DMS153 (cell line): Measurements from ENCODE around the gene GABRG3.

Experiments used
- DNase-seq: peaks from one replicate; lab custom pipeline; 2025; lab: John Stamatoyannopoulos, UW

The GABRG3 gene

DNA sequence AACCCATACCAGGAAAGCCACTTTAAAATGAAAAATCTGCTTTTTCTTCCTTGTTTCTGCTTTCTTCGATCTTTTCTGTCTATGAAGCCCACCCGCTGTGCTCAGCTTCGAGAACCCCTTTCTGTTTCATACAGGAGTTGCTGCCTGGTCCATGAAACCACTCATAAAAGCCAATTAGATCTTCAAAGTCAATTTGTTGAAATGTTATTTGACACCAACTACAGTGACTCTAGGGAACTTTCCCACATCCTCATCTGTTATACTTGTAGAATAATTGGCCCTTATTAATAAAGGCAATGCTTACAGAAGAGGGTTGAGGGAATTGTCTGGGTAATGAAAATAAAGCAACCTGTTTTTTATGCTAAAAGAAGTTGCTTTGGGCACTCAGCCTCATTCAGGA, 604.5 kb downstream of the GABRG3 start:
- DNase-seq, result no peak

DNA sequence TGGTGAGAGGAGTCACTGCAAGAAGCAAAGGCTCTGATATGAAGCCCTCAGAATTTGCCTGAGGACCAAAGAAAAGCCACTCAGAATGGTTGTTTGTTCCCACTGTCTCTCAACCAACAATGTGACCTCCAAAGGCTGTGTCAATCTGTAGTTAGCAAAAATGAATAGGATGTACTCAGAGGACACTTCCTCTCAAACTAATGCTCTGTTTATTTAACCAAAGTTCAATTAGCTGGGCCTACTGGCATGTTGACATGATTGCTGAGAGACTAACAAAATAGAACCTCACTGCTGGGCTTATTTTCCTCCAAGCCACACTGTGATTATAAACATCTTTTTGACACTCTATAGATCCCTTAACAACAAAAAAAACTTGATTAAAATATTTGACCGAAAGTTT, 605.6 kb downstream of the GABRG3 start:
- no peak for DNase-seq

GRCh38 chr15:27579738-27580137, 608.8 kb downstream of the GABRG3 start:
- DNase-seq, result no peak

DNA sequence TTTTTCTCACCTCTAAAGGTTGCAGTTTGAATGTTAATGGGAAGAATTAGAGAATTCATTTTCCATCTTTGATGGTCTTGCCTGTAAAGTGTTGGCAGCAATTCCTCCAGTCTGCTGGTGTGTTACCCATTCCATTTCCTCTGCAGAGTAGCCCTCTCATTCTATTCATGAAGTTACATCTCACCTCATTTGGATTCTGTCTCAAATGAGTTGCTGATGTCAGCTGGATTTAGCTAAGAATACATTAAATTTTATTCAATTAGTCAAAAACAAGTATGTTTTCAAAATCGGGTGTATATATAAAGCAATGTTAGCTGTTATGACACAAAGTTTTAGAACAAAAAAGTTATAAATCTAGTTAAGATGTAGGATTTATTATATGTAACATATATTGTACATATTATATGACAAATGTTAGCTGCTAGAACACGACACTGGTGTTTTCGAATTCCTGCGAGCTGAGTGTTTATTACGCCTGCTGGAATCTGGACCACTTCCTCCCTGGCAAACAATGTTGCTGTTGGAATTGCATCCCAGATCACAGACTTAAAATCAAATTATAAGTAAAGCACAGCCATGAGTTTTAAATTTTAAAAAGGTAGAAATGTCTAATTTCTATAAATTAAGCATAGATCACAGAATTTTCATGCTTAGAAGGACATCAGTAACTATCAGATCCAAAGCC, 611.9 kb downstream of the GABRG3 start:
- DNase-seq, result no peak

- DNase-seq, result no peak
These were observed 612.7 kb downstream of the GABRG3 start for GRCh38 chr15:27583651-27584050.

GRCh38 chr15:27585041-27585640, 614.2 kb downstream of the GABRG3 start:
- DNase-seq, result no peak

GRCh38 chr15:27587810-27588209, 616.8 kb downstream of the GABRG3 start:
- DNase-seq, result no peak

- DNase-seq, result no peak
These were observed 618.3 kb downstream of the GABRG3 start for GRCh38 chr15:27589260-27589659.

GRCh38 chr15:27589782-27590181, 618.8 kb downstream of the GABRG3 start:
- no peak for DNase-seq
